ENCODE data around the gene FKBP8. TPM values are rescaled to one million over a fixed set of nuclear protein-coding genes. Genes with fewer than 3 reads are reported as not detected.

Gene FKBP8
- total RNA-seq, 1 experiment from 2014 or later: 286 TPM

- DNase-seq (ENCODE audit: low spot score): no peak
These were observed 60.1 kb downstream of the FKBP8 start for GRCh38 chr19:18483119-18483890.

Other genes with a start within 250 kb of the FKBP8 start
- gene LSM4, start 220.5 kb downstream of the FKBP8 start, total RNA-seq (2014; rRNA removed; shearing (Covaris generic)): 403 and 478 TPM in 2 replicates
- 14.6 and 19.1 TPM in 2 replicates for gene PGPEP1, start 203.0 kb downstream of the FKBP8 start, total RNA-seq (2014; rRNA removed; shearing (Covaris generic))
- 89.8 and 93.9 TPM in 2 replicates for gene GDF15, start 157.4 kb downstream of the FKBP8 start, total RNA-seq (2014; rRNA removed; shearing (Covaris generic))
- 0.07 TPM in 1 of 2 replicates, not detected in the other for gene LRRC25, start 146.0 kb downstream of the FKBP8 start, total RNA-seq (2014; rRNA removed; shearing (Covaris generic))
- gene SSBP4, start 124.2 kb downstream of the FKBP8 start, total RNA-seq (2014; rRNA removed; shearing (Covaris generic)): 88.7 and 127 TPM in 2 replicates
- gene ISYNA1, start 105.4 kb downstream of the FKBP8 start, total RNA-seq (2014; rRNA removed; shearing (Covaris generic)): 0.72 and 0.98 TPM in 2 replicates
- 9.0 and 10.3 TPM in 2 replicates for gene ELL, start 21.5 kb downstream of the FKBP8 start, total RNA-seq (2014; rRNA removed; shearing (Covaris generic))
- 111 and 117 TPM in 2 replicates for gene KXD1, start 14.3 kb upstream of the FKBP8 start, total RNA-seq (2014; rRNA removed; shearing (Covaris generic))
- 779 and 974 TPM in 2 replicates for gene UBA52, start 28.3 kb upstream of the FKBP8 start, total RNA-seq (2014; rRNA removed; shearing (Covaris generic))
- gene REX1BD, start 45.2 kb upstream of the FKBP8 start, total RNA-seq (2014; rRNA removed; shearing (Covaris generic)): 122 and 137 TPM in 2 replicates
- gene CRLF1, start 63.2 kb upstream of the FKBP8 start, total RNA-seq (2014; rRNA removed; shearing (Covaris generic)): 29.3 and 55.9 TPM in 2 replicates
- 5.2 and 5.4 TPM in 2 replicates for gene TMEM59L, start 69.3 kb upstream of the FKBP8 start, total RNA-seq (2014; rRNA removed; shearing (Covaris generic))
- gene KLHL26, start 93.5 kb upstream of the FKBP8 start, total RNA-seq (2014; rRNA removed; shearing (Covaris generic)): 2.5 and 5.3 TPM in 2 replicates
- gene CRTC1, start 140.1 kb upstream of the FKBP8 start, total RNA-seq (2014; rRNA removed; shearing (Covaris generic)): 0.98 and 1.4 TPM in 2 replicates
- not detected in 2 replicates for gene COMP, start 247.7 kb upstream of the FKBP8 start, total RNA-seq (2014; rRNA removed; shearing (Covaris generic))